ENCODE results near the gene MTX1. TPM values are rescaled to one million over a fixed set of nuclear protein-coding genes. Genes with fewer than 3 reads are reported as not detected.
"Not testable (repeated sequence)": the region's sequence is repeated elsewhere in the genome, so short reads cannot be mapped to it uniquely, and the experiment has no call there.

Gene MTX1, protein sequence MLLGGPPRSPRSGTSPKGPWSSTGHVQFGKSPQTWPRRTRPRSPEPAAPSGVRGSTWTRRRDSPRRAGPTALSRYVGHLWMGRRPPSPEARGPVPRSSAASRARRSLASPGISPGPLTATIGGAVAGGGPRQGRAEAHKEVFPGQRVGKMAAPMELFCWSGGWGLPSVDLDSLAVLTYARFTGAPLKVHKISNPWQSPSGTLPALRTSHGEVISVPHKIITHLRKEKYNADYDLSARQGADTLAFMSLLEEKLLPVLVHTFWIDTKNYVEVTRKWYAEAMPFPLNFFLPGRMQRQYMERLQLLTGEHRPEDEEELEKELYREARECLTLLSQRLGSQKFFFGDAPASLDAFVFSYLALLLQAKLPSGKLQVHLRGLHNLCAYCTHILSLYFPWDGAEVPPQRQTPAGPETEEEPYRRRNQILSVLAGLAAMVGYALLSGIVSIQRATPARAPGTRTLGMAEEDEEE
- total RNA-seq, result 10 to 100 TPM; 14.4 to 26.9 (median 24.6) TPM

DNA sequence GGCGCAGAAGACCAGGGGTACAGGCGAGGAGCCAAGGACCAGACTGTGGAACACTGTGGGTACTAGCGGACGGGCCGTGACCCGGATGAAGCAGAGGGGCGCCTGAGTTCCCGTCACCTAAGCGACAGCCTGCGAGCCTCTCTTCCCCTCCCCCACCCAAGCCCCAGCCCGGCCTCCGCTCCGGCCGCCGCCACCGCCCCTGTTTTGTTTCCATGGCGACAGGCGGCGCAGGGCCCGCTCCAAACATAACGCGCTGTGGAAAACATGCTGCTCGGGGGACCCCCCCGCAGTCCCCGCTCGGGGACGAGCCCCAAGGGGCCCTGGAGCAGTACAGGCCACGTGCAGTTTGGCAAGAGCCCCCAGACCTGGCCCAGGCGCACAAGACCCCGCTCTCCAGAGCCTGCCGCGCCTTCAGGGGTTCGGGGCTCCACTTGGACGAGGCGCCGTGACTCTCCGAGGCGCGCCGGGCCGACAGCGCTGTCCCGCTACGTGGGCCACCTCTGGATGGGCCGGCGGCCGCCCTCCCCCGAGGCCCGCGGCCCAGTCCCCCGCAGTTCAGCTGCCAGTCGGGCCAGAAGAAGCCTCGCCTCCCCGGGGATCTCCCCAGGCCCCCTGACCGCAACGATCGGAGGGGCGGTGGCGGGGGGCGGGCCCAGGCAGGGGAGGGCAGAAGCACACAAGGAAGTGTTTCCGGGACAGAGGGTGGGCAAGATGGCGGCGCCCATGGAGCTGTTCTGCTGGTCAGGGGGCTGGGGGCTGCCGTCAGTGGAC is at the start of gene MTX1:
Gene MTX1, plus strand, starts transcription at position 155 of the 771 bp plus-strand sequence. Its CDS starts 110 bp downstream, at position 265.
- in situ Hi-C loops (cut with MboI; ENCODE audit: low sequenced_read_pairs in 4 of 4) (no loop called here), intact Hi-C loops (cut with DNase I; ENCODE audit: low total_unique reads) (loop anchor here (5.0 kb wide), 2 partner anchors 34 to 99 kb away; partner anchors contain the start of gene FDPS)
- peaks cover 16 to 28% of the 10 kb centered on the region in 2 donors for H3K4me1 ChIP-seq
- H3K27me3 ChIP-seq, result no peaks in the 10 kb centered on the region
- peak within 1 kb of the TSS; percentile 88 to 95 (median 90) for H3K4me3 ChIP-seq
- peak within 1 kb of the TSS; percentile 93 to 99 (median 96) for H3K27ac ChIP-seq
- DNase-seq (peak; percentile 78 to 79), ATAC-seq (peak; percentile 82 to 84)
- TF ChIP-seq, protein P1, sequence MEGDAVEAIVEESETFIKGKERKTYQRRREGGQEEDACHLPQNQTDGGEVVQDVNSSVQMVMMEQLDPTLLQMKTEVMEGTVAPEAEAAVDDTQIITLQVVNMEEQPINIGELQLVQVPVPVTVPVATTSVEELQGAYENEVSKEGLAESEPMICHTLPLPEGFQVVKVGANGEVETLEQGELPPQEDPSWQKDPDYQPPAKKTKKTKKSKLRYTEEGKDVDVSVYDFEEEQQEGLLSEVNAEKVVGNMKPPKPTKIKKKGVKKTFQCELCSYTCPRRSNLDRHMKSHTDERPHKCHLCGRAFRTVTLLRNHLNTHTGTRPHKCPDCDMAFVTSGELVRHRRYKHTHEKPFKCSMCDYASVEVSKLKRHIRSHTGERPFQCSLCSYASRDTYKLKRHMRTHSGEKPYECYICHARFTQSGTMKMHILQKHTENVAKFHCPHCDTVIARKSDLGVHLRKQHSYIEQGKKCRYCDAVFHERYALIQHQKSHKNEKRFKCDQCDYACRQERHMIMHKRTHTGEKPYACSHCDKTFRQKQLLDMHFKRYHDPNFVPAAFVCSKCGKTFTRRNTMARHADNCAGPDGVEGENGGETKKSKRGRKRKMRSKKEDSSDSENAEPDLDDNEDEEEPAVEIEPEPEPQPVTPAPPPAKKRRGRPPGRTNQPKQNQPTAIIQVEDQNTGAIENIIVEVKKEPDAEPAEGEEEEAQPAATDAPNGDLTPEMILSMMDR (IDR thresholded peaks at IDR 0.05 in 4 of 5, conservative IDR thresholded peaks at IDR 0.05 in 1 of 5), result peak in 1 of 5 experiments; percentile 4
- TF ChIP-seq POLR2A (IDR thresholded peaks at IDR 0.05), result peak; percentile 42 to 67
- H3K36me3 ChIP-seq, result peaks cover 0 to 4% of the 10 kb centered on the region in 2 donors
- H3K9me3 ChIP-seq, result no peaks in the 10 kb centered on the region

DNA sequence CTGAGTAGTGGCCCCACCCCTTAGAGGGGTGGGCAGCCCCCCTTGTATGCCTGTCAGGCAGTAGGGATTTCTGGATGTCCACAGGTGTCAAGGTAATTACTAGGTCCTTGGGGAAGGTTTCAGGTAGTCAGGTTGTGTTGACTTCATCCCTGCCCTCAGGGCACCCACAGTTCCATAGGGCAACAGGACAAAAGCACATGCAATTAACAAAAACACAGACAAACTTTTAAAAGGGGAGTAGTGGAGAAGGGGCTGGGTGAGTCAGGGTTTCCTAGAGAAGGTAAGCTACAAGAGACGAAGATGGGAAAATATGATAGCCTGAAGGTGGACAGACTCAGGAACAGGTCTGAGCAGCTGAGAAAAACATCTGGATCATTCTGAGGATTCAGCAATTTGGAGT is 49.5 kb upstream of the MTX1 start:
- no peaks in the 10 kb centered on the region for H3K9me3 ChIP-seq
- in situ Hi-C loops (cut with MboI; ENCODE audit: low sequenced_read_pairs in 4 of 4), result no loop called here
- H3K27me3 ChIP-seq, result no peaks in the 10 kb centered on the region
- no peaks in the 10 kb centered on the region for H3K36me3 ChIP-seq
- H3K4me3 ChIP-seq, result no peak overlapping the region
- intact Hi-C loops (cut with DNase I; ENCODE audit: low total_unique reads), result no loop called here
- H3K27ac ChIP-seq, result no peak overlapping the region
- DNase-seq (no peak), ATAC-seq (no peak)
- TF ChIP-seq POLR2A (IDR thresholded peaks at IDR 0.05), result no peak
- TF ChIP-seq, protein P1 (IDR thresholded peaks at IDR 0.05 in 4 of 5, conservative IDR thresholded peaks at IDR 0.05 in 1 of 5), result no peak
- no peaks in the 10 kb centered on the region for H3K4me1 ChIP-seq

DNA sequence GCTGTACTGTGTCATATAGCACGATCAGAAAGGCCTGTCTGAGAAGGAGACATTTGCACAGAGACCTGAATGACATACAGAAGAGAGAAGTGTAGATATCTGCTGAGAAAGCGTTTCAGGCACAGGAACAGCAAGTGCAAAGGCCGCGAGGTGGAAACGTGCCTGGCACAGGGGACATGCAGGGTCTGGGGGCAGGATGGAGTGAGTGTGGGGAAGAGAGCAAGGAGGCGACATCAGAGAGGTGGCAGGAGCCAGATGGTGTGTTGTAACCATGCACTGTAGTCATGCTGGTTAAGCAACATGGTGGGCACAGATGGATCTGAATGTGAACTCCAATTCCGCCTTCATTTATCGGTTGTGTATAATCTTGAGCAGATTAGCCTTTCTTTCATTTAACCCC is 48.4 kb upstream of the MTX1 start:
- intact Hi-C loops (cut with DNase I; ENCODE audit: low total_unique reads) (no loop called here), in situ Hi-C loops (cut with MboI; ENCODE audit: low sequenced_read_pairs in 4 of 4) (no loop called here)
- no peak overlapping the region for H3K27ac ChIP-seq
- H3K36me3 ChIP-seq, result no peaks in the 10 kb centered on the region
- no peak for TF ChIP-seq POLR2A (IDR thresholded peaks at IDR 0.05)
- TF ChIP-seq, protein P1 (IDR thresholded peaks at IDR 0.05 in 4 of 5, conservative IDR thresholded peaks at IDR 0.05 in 1 of 5), result no peak
- no peaks in the 10 kb centered on the region for H3K9me3 ChIP-seq
- no peak overlapping the region for H3K4me3 ChIP-seq
- DNase-seq, result no peak
- ATAC-seq, result no peak
- H3K4me1 ChIP-seq, result no peaks in the 10 kb centered on the region
- H3K27me3 ChIP-seq, result no peaks in the 10 kb centered on the region

DNA sequence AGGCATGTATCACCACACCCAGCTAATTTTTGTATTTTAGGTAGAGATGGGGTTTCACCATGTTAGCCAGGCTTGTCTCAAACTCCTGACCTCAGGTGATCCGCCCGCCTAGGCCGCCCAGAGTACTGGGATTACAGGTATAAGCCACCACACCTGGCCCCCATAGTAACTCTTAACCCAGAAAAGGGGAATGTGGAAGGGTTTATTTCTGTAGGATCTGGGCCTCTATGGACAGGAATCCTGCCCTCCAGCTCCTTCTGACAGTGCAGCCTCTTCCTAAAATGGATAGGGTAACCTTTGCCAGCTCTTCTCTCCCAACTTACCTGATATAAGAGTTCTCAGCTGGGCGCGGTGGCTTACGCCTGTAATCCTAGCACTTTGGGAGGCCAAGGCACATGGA is 45.9 kb upstream of the MTX1 start:
- H3K27ac ChIP-seq; H3K27me3 ChIP-seq; intact Hi-C loops (cut with DNase I; ENCODE audit: low total_unique reads); H3K36me3 ChIP-seq; DNase-seq; H3K9me3 ChIP-seq; in situ Hi-C loops (cut with MboI; ENCODE audit: low sequenced_read_pairs in 4 of 4); H3K4me3 ChIP-seq; ATAC-seq: not testable (repeated sequence)
- H3K4me1 ChIP-seq, result peaks cover 11 to 12% of the 10 kb centered on the region in 2 donors

DNA sequence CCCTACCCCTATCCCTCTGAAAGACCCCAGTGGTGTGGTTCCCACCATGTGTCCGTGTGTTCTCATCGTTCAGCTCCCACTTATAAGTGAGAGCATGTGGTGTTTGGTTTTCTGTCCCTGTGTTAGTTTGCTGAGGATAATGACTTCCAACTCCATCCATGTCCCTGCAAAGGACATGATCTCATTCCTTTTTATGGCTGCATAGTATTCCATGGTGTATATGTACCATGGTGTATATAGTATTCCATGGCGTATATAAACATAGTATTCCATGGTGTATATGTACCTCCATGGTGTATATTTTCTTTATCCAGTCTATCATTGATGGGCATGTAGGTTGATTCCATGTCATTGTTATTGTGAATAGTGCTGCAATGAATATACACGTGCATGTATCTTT is 44.7 kb upstream of the MTX1 start:
- ATAC-seq; H3K4me3 ChIP-seq; in situ Hi-C loops (cut with MboI; ENCODE audit: low sequenced_read_pairs in 4 of 4); H3K27me3 ChIP-seq; H3K36me3 ChIP-seq; H3K27ac ChIP-seq; DNase-seq; intact Hi-C loops (cut with DNase I; ENCODE audit: low total_unique reads); H3K9me3 ChIP-seq: not testable (repeated sequence)
- H3K4me1 ChIP-seq, result peaks cover 15% of the 10 kb centered on the region in 2 donors

DNA sequence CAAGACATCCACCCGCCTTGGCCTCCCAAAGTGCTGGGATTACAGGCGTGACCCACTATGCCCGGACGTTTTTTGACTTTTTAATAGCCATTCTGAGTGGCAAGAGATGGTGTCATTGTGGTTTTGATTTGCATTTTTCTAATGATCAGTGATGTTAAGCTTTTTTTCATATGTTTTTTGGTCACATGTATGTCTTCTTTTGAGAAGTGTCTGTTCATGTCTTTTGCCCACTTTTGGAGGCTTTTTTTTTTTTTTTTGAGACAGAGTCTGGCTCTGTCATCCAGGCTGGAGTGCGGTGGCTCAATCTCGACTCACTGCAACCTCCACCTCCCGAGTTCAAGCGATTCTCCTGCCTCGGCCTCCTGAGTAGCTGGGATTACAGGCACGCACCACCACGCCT is 43.9 kb upstream of the MTX1 start:
- peaks cover 15% of the 10 kb centered on the region in 2 donors for H3K4me1 ChIP-seq
- intact Hi-C loops (cut with DNase I; ENCODE audit: low total_unique reads); DNase-seq; H3K27ac ChIP-seq; H3K4me3 ChIP-seq; H3K27me3 ChIP-seq; ATAC-seq; H3K36me3 ChIP-seq; H3K9me3 ChIP-seq: not testable (repeated sequence)
- in situ Hi-C loops (cut with MboI; ENCODE audit: low sequenced_read_pairs in 4 of 4), result loop anchor here (5.0 kb wide), 1 partner anchor 72 kb away; no protein-coding TSS in a partner anchor

All from gastrocnemius medialis (tissue), 4 donors.